Skin epidermis (tissue), 12 donors: ENCODE data around the gene WFDC5.
"Not testable (repeated sequence)": the region's sequence is repeated elsewhere in the genome, so short reads cannot be mapped to it uniquely, and the experiment has no call there.

Experiments used
- H3K27ac ChIP-seq, 21 experiments: fragments of 200-600 bp; sonication (generic) in 11 of 21; one replicate each; pipeline ENCODE4 v1.5.0; 2020; ENCODE audit warnings: mild to moderate bottlenecking in 3 of 21, inconsistent platforms in 2 of 21, moderate library complexity in 2 of 21
- H3K4me3 ChIP-seq, 7 experiments: fragments of 200-600 bp; sonication (generic) in 2 of 7; one replicate each; pipeline ENCODE4 v1.5.0; 2020; ENCODE audit warnings: inconsistent platforms in 2 of 7, mild to moderate bottlenecking in 2 of 7, moderate library complexity in 1 of 7

WFDC5 gene, protein sequence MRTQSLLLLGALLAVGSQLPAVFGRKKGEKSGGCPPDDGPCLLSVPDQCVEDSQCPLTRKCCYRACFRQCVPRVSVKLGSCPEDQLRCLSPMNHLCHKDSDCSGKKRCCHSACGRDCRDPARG

GRCh38 chr20:45114465-45115385 is at the start of gene WFDC5:
WFDC5 (minus strand) TSS chr20:45115174; CDS start chr20:45115083, 91 bp downstream.
- H3K27ac ChIP-seq = peak within 1 kb of the TSS in 19 of 21 experiments; percentile 23 to 93 (median 73)

GRCh38 chr20:45163083-45163803 is 48.3 kb upstream of the WFDC5 start:
- Histone ChIP-seq H3K4me3 (no peak overlapping the region), H3K27ac (no peak overlapping the region)

More at GRCh38 chr20:45114465-45115385, at the start of gene WFDC5:
- peak within 1 kb of the TSS in 3 of 7 experiments; percentile 26 to 30 (median 27) for H3K4me3 ChIP-seq

- peak overlapping the region in 4 of 21 experiments; percentile 4 to 44 (median 23) for H3K27ac ChIP-seq
- no peak overlapping the region for H3K4me3 ChIP-seq
Measured at GRCh38 chr20:45157962-45158361, 43.0 kb upstream of the WFDC5 start.

GRCh38 chr20:45156713-45157112 is 41.7 kb upstream of the WFDC5 start:
- Histone ChIP-seq H3K27ac (no peak overlapping the region), H3K4me3 (no peak overlapping the region)

- H3K4me3 ChIP-seq, H3K27ac ChIP-seq: not testable (repeated sequence)
Measured at GRCh38 chr20:45154794-45155193, 39.8 kb upstream of the WFDC5 start.

- Histone ChIP-seq H3K27ac (peak overlapping the region in 1 of 21 experiments; percentile 1), H3K4me3 (no peak overlapping the region)
Measured at GRCh38 chr20:45154183-45154582, 39.2 kb upstream of the WFDC5 start.

DNA sequence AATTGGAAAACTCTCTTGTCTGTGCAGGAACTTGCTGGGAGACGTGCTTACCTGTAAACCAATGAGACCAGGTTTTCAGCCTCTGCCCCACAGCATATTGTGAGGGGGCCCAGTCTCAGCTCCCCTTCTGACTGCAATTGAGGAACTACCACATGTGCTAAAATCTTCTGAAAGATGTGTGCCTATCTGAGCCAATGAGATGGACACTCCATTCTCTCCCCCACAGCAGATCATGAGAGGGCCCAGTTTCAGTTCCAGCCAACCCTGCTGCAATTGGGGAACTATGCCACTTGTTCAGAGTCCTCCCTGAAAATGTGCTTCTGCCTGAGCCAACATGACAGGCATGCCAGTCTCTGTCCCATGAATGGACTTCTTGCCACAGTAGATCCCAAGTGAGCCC is 38.8 kb upstream of the WFDC5 start:
- Histone ChIP-seq H3K27ac (peak overlapping the region in 1 of 21 experiments; percentile 1), H3K4me3 (no peak overlapping the region)

DNA sequence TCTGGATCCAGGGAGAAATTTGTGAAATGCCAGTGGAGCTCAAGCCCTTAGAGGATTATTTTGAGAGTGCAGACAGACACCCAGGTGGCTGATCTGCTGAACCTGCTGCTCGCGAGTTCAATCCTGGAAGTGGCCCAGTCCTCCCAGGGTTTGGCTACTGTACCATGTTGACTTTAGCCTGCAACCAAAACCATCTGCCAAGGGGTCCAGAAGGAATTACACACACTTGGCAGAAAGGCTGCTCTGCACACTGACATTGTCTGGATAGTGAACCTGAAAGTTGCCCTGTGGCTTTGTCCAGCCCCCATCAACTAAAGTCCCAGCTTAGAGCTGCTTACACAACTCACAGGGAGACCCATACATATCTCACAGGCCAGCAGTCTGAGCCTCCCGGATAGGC is 38.2 kb upstream of the WFDC5 start:
- Histone ChIP-seq H3K4me3 (no peak overlapping the region), H3K27ac (no peak overlapping the region)

DNA sequence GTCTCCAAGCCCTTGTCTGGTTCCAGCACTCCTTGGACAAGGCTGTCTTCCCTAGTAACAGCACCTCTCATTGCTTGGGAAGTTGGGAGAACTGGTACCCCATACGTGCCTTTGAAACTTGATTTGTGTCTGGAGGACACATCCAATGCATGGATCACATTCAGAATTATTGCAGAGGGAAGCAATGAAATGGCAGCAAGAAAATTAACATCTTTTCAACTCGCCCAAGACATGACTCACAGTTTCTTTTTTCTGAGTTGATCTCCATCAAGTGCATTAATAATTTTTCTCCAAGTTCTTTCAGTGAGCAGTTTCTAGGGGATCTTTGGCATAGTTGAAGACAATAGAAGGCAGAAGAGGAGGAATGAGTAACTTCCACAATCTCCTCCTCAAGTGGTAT is 37.4 kb upstream of the WFDC5 start:
- Histone ChIP-seq H3K27ac (no peak overlapping the region), H3K4me3 (no peak overlapping the region)

- no peak overlapping the region for H3K27ac ChIP-seq
- no peak overlapping the region for H3K4me3 ChIP-seq
Measured at GRCh38 chr20:45149062-45149461, 34.1 kb upstream of the WFDC5 start.

DNA sequence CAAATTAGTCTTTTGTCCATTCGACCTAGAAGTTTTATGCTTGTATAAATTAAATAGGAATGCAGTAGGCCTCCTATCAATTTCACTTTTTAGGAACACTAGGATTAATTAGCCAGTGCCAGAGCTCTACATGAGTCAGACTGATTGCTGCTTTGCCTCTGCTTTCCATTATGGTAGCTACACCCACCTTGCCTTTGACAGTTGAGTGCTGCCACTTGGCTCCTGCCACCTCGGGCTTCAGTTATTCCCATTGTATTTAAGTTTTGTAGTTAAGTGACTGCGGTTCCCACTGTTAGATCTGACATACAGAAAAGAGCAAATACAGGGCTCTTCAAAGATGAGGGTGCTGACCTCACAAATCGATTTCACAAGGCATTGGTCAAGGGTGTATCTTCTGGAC is 25.9 kb upstream of the WFDC5 start:
- Histone ChIP-seq H3K27ac (no peak overlapping the region), H3K4me3 (no peak overlapping the region)

DNA sequence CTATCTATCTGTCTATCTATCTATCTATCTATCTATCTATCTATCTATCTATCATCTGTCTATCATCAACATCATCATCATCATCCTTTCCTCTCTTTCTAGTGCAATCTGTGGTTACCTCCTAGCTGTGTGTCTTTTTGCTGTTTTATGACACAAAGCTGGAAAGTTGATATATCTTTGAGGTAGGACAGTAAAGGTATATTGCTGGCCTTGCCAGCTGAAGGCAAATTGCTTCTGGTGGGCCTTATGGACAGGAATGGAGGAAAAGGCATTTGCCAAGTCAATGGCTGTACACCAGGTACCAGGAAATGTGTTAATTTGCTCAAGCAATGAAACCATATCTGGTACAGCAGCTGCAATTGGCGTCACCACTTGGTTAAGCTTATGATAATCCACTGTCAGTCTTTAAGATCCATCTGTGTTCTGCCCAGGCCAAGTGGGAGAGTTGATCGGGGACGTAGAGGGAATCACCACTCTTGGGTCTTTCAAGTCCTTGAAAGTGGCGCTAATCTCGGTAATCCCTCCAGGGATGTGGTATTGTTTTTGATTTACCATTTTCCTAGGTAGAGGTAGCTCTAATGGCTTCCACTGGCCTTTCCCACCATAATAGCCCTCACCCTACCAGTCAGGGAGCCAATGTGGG is 24.9 kb upstream of the WFDC5 start:
- H3K4me3 ChIP-seq, H3K27ac ChIP-seq: not testable (repeated sequence)

DNA sequence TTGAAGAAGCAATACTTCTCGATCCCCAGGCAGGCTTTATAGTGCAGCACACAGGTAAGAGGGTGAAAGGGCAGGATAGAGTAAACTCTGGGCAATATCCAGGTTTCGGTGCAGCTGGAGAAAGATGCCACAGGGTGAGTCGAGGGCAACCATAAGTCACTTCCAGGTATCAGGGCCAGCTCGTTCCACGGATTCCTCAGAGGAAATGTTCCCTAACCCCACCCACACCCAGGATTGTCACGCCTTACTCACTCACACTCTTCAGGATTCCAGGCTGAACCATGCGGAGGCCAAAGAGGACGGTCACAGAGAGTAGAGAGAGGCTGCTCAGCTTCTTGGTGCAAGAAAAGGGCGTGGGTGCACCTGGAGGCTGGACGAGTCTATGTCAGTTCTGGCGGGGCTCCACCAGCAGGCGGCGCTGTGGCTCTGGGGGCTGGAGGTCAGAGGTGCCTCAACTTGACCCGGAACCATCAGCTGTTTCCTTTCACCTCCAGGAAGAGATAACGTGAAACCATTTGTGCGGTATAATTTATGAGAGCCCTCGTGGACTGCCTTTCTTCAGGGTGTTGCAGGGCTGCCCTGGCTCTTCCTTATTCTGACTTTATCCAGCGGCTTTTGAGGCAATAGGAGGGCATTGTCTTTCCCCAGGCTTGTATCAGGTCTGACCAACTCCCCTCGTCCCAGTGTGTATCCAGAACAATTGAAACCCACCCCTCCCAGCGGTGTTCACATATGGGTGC is 23.8 kb upstream of the WFDC5 start:
- no peak overlapping the region for H3K27ac ChIP-seq
- no peak overlapping the region for H3K4me3 ChIP-seq

- Histone ChIP-seq H3K4me3 (no peak overlapping the region), H3K27ac (no peak overlapping the region)
Measured at GRCh38 chr20:45136911-45137310, 21.9 kb upstream of the WFDC5 start.

DNA sequence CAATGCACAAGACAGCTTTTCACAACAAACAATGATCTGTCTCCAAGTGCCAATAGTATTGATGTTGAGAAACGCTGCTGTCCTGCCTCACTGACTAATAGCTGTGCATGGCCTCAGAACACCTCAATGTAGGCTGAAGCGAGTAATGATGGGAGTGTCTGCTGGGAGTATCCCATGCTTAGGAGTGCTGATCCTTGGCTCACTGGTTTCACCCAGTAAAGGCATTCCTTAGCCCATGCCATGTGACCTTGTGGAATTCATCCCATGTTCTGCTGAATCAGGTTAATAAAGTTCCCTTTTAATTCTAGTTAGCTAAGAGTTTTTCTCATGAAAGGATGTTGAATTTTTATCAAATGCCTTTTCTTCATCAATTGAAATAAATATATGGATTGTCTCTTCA is 13.1 kb upstream of the WFDC5 start:
- no peak overlapping the region for H3K27ac ChIP-seq

DNA sequence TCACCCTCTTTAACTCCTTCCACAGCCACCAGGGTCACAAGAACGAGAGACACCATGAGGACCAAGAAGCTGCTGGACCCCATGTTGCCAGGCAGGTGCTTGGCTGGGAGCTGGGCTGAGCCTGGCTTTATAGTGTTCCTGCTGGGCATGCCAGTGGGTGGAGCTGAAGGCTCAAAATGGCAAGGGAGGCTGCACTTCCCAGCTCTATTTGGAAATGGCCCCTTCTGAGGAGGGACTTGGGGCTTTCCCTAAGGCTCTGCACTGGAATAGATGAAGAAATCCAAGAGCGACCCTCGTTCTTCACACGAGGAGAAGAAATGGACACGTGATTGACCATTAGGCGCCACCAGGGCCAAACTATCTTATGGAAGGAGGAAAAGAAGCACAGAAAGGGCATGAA is 9.4 kb upstream of the WFDC5 start, which contains the start of gene WFDC12:
WFDC12 (minus strand) TSS at position 101 of the 400 bp plus-strand sequence; CDS start at position 83, 18 bp downstream.
- no peak within 1 kb of the TSS for H3K27ac ChIP-seq
- H3K4me3 ChIP-seq = no peak within 1 kb of the TSS

More for the DNA sequence above, 13.1 kb upstream of the WFDC5 start:
- H3K4me3 ChIP-seq = no peak overlapping the region

DNA sequence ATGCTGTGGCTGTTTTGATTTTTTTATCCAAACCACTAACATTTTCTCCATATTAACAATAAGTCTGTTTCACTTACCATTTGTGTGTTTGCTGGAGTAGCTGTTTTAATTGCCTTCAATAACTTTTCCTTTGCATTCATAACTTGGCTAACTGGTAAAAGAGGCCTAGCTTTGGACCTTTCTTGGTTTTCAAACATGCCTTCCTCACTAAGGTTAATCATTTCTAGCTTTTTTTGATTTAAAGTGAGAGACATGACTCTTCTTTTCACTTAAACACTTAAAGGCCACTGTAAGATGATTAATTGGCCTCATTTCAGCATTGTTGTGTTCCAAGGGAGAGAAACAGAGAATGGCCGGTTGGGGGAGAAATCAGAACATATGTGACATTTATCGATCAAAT is 6.4 kb upstream of the WFDC5 start:
- Histone ChIP-seq H3K4me3 (no peak overlapping the region), H3K27ac (no peak overlapping the region)

GRCh38 chr20:45119556-45120266 is 4.7 kb upstream of the WFDC5 start:
- Histone ChIP-seq H3K4me3 (no peak overlapping the region), H3K27ac (no peak overlapping the region)

DNA sequence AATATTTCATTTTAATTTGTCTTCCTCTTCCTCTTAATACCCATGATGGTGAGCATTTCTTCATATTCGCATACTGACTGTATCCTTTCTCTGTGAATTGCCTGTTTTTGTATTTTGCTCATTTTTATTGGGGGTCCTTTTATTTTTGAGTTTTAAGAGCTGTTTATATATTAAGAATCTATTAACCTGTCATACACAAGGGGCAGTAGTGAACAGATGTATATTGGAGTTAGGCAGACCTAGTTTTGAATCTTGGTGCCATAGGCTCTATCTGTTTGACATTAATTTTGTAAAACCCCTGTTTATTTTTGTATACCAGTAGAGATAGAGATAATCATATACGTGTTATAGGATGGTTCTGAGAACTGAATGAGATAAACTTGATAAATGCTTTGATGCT is 3.1 kb upstream of the WFDC5 start:
- H3K4me3 ChIP-seq = no peak overlapping the region
- no peak overlapping the region for H3K27ac ChIP-seq
